ENCODE measurements around the gene GAS7. TPM values are rescaled to one million over a fixed set of nuclear protein-coding genes. Genes with fewer than 3 reads are reported as not detected.

Gene GAS7
- total RNA-seq, 1 experiment from 2014 or later, result 4.1 TPM

DNA sequence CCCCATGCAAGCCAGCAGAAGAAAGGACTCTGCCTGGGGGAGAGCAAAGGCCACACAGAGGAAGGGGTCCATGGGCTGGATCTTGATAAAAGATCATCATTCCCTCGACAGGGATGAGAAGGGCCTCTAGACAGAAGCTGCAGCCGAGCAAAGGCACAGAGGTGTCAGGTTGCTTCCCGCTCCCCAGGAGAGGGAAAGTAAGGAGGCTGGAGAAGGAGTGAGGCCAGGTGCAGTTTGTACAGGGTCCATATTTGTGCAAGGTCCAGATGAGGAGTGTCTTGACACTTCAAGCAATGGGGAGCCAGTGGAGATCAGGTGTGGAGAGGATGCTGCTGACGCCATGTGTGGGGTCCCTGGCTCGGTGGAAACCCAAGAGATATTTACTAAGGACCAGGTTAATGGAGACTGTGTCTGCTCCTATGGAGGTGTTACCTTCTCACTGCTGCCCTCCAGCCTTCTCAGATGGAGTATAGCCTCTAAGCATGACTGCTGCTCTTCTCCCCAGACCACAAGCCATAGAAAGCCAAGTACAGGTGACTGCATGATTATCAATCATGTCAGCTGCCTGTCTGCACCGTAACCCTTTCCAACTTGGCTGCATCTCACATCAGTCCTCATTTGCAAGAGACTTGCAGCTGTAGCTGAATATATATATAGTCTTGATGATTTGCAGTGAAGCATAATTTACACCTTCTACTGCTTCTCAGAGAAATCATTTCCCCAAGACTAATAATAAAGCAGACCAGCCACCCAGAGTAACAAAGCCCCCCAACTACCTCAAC is 21.1 kb downstream of the GAS7 start:
- H4K20me1 ChIP-seq (ENCODE audit: insufficient read depth), result no peaks in the 10 kb centered on the region
- no peak overlapping the region for H3K27ac ChIP-seq (ENCODE audit: low read depth, low read length)
- TF ChIP-seq RAD21 (IDR thresholded peaks at IDR 0.05; ENCODE audit: low read depth), result no peak
- TF ChIP-seq SRF (IDR thresholded peaks at IDR 0.05; ENCODE audit: low read depth), result no peak
- no peak for TF ChIP-seq YY1 (IDR thresholded peaks at IDR 0.05; ENCODE audit: extremely low read depth, insufficient replicate concordance, low read depth, low read length)
- no peak for TF ChIP-seq ZFX (IDR thresholded peaks at IDR 0.05)
- TF ChIP-seq, protein P1, sequence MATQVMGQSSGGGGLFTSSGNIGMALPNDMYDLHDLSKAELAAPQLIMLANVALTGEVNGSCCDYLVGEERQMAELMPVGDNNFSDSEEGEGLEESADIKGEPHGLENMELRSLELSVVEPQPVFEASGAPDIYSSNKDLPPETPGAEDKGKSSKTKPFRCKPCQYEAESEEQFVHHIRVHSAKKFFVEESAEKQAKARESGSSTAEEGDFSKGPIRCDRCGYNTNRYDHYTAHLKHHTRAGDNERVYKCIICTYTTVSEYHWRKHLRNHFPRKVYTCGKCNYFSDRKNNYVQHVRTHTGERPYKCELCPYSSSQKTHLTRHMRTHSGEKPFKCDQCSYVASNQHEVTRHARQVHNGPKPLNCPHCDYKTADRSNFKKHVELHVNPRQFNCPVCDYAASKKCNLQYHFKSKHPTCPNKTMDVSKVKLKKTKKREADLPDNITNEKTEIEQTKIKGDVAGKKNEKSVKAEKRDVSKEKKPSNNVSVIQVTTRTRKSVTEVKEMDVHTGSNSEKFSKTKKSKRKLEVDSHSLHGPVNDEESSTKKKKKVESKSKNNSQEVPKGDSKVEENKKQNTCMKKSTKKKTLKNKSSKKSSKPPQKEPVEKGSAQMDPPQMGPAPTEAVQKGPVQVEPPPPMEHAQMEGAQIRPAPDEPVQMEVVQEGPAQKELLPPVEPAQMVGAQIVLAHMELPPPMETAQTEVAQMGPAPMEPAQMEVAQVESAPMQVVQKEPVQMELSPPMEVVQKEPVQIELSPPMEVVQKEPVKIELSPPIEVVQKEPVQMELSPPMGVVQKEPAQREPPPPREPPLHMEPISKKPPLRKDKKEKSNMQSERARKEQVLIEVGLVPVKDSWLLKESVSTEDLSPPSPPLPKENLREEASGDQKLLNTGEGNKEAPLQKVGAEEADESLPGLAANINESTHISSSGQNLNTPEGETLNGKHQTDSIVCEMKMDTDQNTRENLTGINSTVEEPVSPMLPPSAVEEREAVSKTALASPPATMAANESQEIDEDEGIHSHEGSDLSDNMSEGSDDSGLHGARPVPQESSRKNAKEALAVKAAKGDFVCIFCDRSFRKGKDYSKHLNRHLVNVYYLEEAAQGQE (IDR thresholded peaks at IDR 0.05; ENCODE audit: low read depth), result no peak
- TF ChIP-seq FOSL1 (IDR thresholded peaks at IDR 0.05; ENCODE audit: low read depth), result no peak
- TF ChIP-seq, protein P2, sequence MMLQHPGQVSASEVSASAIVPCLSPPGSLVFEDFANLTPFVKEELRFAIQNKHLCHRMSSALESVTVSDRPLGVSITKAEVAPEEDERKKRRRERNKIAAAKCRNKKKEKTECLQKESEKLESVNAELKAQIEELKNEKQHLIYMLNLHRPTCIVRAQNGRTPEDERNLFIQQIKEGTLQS (IDR thresholded peaks at IDR 0.05), result no peak
- no peak for TF ChIP-seq EGR1 (IDR thresholded peaks at IDR 0.05; ENCODE audit: low read depth)
- TF ChIP-seq POLR2AphosphoS5 (IDR thresholded peaks at IDR 0.05; ENCODE audit: low read depth, low read length), result no peak
- TF ChIP-seq JUND (IDR thresholded peaks at IDR 0.05), result no peak
- TF ChIP-seq, protein P3, sequence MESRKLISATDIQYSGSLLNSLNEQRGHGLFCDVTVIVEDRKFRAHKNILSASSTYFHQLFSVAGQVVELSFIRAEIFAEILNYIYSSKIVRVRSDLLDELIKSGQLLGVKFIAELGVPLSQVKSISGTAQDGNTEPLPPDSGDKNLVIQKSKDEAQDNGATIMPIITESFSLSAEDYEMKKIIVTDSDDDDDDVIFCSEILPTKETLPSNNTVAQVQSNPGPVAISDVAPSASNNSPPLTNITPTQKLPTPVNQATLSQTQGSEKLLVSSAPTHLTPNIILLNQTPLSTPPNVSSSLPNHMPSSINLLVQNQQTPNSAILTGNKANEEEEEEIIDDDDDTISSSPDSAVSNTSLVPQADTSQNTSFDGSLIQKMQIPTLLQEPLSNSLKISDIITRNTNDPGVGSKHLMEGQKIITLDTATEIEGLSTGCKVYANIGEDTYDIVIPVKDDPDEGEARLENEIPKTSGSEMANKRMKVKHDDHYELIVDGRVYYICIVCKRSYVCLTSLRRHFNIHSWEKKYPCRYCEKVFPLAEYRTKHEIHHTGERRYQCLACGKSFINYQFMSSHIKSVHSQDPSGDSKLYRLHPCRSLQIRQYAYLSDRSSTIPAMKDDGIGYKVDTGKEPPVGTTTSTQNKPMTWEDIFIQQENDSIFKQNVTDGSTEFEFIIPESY (IDR thresholded peaks at IDR 0.05; ENCODE audit: extremely low read depth, insufficient replicate concordance, low read length), result no peak
- no peak for TF ChIP-seq SIN3A (IDR thresholded peaks at IDR 0.05; ENCODE audit: low read depth)
- no peak for TF ChIP-seq POLR2A (IDR thresholded peaks at IDR 0.05; ENCODE audit: borderline replicate concordance, extremely low read depth, insufficient read depth, insufficient read length)
- TF ChIP-seq, protein P4, sequence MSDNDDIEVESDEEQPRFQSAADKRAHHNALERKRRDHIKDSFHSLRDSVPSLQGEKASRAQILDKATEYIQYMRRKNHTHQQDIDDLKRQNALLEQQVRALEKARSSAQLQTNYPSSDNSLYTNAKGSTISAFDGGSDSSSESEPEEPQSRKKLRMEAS (IDR thresholded peaks at IDR 0.05), result no peak
- TF ChIP-seq EZH2 (IDR thresholded peaks at IDR 0.05), result no peak
- TF ChIP-seq, protein P5, sequence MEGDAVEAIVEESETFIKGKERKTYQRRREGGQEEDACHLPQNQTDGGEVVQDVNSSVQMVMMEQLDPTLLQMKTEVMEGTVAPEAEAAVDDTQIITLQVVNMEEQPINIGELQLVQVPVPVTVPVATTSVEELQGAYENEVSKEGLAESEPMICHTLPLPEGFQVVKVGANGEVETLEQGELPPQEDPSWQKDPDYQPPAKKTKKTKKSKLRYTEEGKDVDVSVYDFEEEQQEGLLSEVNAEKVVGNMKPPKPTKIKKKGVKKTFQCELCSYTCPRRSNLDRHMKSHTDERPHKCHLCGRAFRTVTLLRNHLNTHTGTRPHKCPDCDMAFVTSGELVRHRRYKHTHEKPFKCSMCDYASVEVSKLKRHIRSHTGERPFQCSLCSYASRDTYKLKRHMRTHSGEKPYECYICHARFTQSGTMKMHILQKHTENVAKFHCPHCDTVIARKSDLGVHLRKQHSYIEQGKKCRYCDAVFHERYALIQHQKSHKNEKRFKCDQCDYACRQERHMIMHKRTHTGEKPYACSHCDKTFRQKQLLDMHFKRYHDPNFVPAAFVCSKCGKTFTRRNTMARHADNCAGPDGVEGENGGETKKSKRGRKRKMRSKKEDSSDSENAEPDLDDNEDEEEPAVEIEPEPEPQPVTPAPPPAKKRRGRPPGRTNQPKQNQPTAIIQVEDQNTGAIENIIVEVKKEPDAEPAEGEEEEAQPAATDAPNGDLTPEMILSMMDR (IDR thresholded peaks at IDR 0.05 in 2 of 3, conservative IDR thresholded peaks at IDR 0.05 in 1 of 3; ENCODE audit: borderline replicate concordance in 1 of 3, insufficient read depth in 1 of 3, low read depth in 2 of 3, low read length in 2 of 3), result no peak
- TF ChIP-seq SP1 (IDR thresholded peaks at IDR 0.05; ENCODE audit: low read depth), result no peak
- ChIA-PET POLR2A (no interaction called here), RAD21 (ENCODE audit: low non-redundant PET in 1 of 2, low total read pairs in 2 of 2, uncharacterized antibody in 2 of 2, unreplicated experiment in 2 of 2) (no interaction called here), CTCF (no interaction called here)
- H3K27me3 ChIP-seq (ENCODE audit: insufficient read depth, low read length), result no peaks in the 10 kb centered on the region
- ATAC-seq (no peak), DNase-seq (ENCODE audit: low read depth, low spot score) (no peak)
- H3K9me2 ChIP-seq (ENCODE audit: insufficient read depth), result no peaks in the 10 kb centered on the region
- H3K4me2 ChIP-seq (ENCODE audit: low read length), result no peak overlapping the region
- no TSS peak for BruUV-seq (replicated peaks)
- H3K4me1 ChIP-seq (ENCODE audit: control insufficient read depth in 1 of 2, insufficient read depth in 2 of 2, low read length in 2 of 2), result peaks cover 0 to 3% of the 10 kb centered on the region in 2 experiments; a peak in 2 of 4 replicates
- H2AFZ ChIP-seq (ENCODE audit: low read depth, low read length, poor library complexity, severe bottlenecking), result no peak overlapping the region
- no peak overlapping the region for H3K4me3 ChIP-seq (replicated peaks in 1 of 2; ENCODE audit: low read depth in 1 of 2, low read length in 2 of 2)
- no peaks in the 10 kb centered on the region for H3K36me3 ChIP-seq (ENCODE audit: control insufficient read depth in 1 of 2, insufficient read depth in 2 of 2, low read length in 2 of 2)
- H3K9me3 ChIP-seq (ENCODE audit: control insufficient read depth in 1 of 2, insufficient read depth in 1 of 2, low read depth in 1 of 2, low read length in 2 of 2), result no peaks in the 10 kb centered on the region
- H3K79me2 ChIP-seq (ENCODE audit: insufficient read depth, low read length), result no peaks in the 10 kb centered on the region
- intact Hi-C loops (cut with micrococcal nuclease), result no loop called here
- no peak overlapping the region for H3K9ac ChIP-seq (ENCODE audit: low read length)

Measured in HCT116 (cell line).